K562 (cell line): ENCODE data around the gene LAMA2. TPM values are rescaled to one million over a fixed set of nuclear protein-coding genes. Genes with fewer than 3 reads are reported as not detected.

Experiments used
- ATAC-seq: fragments of 200-7000 bp; cut with Tn5 transposase; 3 replicates; pipeline ENCODE4 v1.9.1; 2020; ENCODE audit warnings: moderate library complexity
- BruUV-seq: library from RNA; stranded (reverse); fragments of 400-500 nt; replicated peaks from 2 replicates; lab custom pipeline; 2021; lab: Mats Ljungman, UMichigan
- CTCF ChIA-PET: fragments of 300-600 bp; formaldehyde crosslinking; extraction: SDS; loops from one replicate; lab custom pipeline; 2021; ENCODE audit warnings: low intra/inter-chr PET ratio; lab: Yijun Ruan, JAX
- POLR2A ChIA-PET: fragments of 300-600, 350-650 bp; sonication (Branson Sonifier 250); formaldehyde crosslinking; extraction: SDS; loops from one replicate; lab custom pipeline; 2021; ENCODE audit warnings: antibody characterized with exemption, inconsistent platforms; lab: Yijun Ruan, JAX
- DNase-seq, 4 experiments: peaks; one replicate each; pipeline versions ENCODE4 v3.0.0 to v3.0.0-alpha.2; 2011 to 2018; ENCODE audit warnings: low spot score in 3 of 4, mixed read lengths in 3 of 4; ENCODE audit errors: extremely low read depth in 1 of 4
- FAIRE-seq: peaks from 2 replicates; lab custom pipeline; 2011; peaks lifted over from hg19 to GRCh38; lab: Jason Lieb, UNC
- H2AFZ ChIP-seq: 2 replicates; pipeline ENCODE4 v1.6.0; 2011; ENCODE audit warnings: low read depth, low read length, control low read depth, inconsistent platforms
- H3K27ac ChIP-seq: fragments of 200-600 bp; 3 replicates; pipeline ENCODE4 v1.8.0; 2011; ENCODE audit warnings: low read depth, mild to moderate bottlenecking, control low read depth, inconsistent platforms, low read length, moderate library complexity, mixed read lengths; ENCODE audit errors: extremely low read depth
- H3K27me3 ChIP-seq, 2 experiments: fragments of 300-600 bp in 1 of 2; 2 replicates in 1 of 2; 3 replicates in 1 of 2; pipeline versions ENCODE4 v1.6.0 to v1.8.0; 2011; ENCODE audit warnings: inconsistent platforms in 2 of 2, low read length in 2 of 2, mild to moderate bottlenecking in 1 of 2, mixed read lengths in 1 of 2, moderate library complexity in 1 of 2; ENCODE audit not compliant: control insufficient read depth in 2 of 2, insufficient read depth in 2 of 2
- H3K36me3 ChIP-seq: fragments of 300-600 bp; 3 replicates; pipeline ENCODE4 v1.8.0; 2011; ENCODE audit warnings: mild to moderate bottlenecking, low read length, inconsistent platforms; ENCODE audit not compliant: control insufficient read depth, insufficient read depth
- H3K4me1 ChIP-seq, 2 experiments: fragments of 200-600 bp in 1 of 2; replicated peaks in 1 of 2; 2 replicates in 1 of 2; 3 replicates in 1 of 2; pipeline versions ENCODE4 v1.5.1 to v1.8.0; 2011; ENCODE audit warnings: inconsistent platforms in 2 of 2, low read length in 2 of 2, mild to moderate bottlenecking in 1 of 2, mixed read lengths in 1 of 2, moderate library complexity in 1 of 2; ENCODE audit not compliant: control insufficient read depth in 2 of 2, insufficient read depth in 2 of 2
- H3K4me2 ChIP-seq: 2 replicates; pipeline ENCODE4 v1.6.1; 2011; ENCODE audit warnings: low read length, control low read depth, inconsistent platforms, mixed read lengths; ENCODE audit not compliant: insufficient read depth
- H3K4me3 ChIP-seq: fragments of 200-600 bp; sonication (generic), shearing (Covaris generic); 2 replicates; pipeline ENCODE4 v1.5.1; 2016; ENCODE audit warnings: control low read depth, inconsistent platforms
- H3K79me2 ChIP-seq: fragments of 200-600 bp; 3 replicates; pipeline ENCODE4 v1.8.0; 2011; ENCODE audit warnings: low read length, inconsistent platforms; ENCODE audit not compliant: control insufficient read depth, insufficient read depth
- H3K9ac ChIP-seq, 2 experiments: 2 replicates each; pipeline versions ENCODE4 v1.6.0 to v1.6.1; 2011; ENCODE audit warnings: low read depth in 2 of 2, low read length in 2 of 2, control low read depth in 1 of 2, inconsistent platforms in 1 of 2, mild to moderate bottlenecking in 1 of 2, mixed read lengths in 1 of 2; ENCODE audit not compliant: insufficient read depth in 1 of 2
- H3K9me1 ChIP-seq: one replicate; pipeline ENCODE4 v1.6.0; 2011; ENCODE audit warnings: inconsistent platforms, mild to moderate bottlenecking, low read length, moderate library complexity; ENCODE audit not compliant: control insufficient read depth, insufficient read depth
- H3K9me3 ChIP-seq: replicated peaks from 2 replicates; pipeline ENCODE4 v1.5.1; 2011; ENCODE audit warnings: low read depth, low read length, inconsistent platforms; ENCODE audit not compliant: control insufficient read depth, insufficient read depth
- H4K20me1 ChIP-seq: replicated peaks from 2 replicates; pipeline ENCODE4 v1.6.1; 2011; ENCODE audit warnings: low read length, inconsistent platforms, mixed read lengths; ENCODE audit not compliant: control insufficient read depth, insufficient read depth
- E2F8 ChIP-seq: fragments of 450-650 bp; IDR thresholded peaks from 2 replicates; pipeline ENCODE4 v1.7.1; 2018; ENCODE audit warnings: mild to moderate bottlenecking, low read depth; ENCODE audit not compliant: partially characterized antibody
- HDAC8 ChIP-seq: fragments of 450-650 bp; IDR thresholded peaks from 2 replicates; pipeline ENCODE4 v1.6.1; 2016; ENCODE audit warnings: mild to moderate bottlenecking, missing genetic modification characterization, moderate library complexity, missing compliant biosample characterization
- MECOM ChIP-seq: fragments of 250-450 bp; sonication (Bioruptor Pico); IDR thresholded peaks from 2 replicates; pipeline ENCODE4 v1.8.0; 2022; ENCODE audit warnings: inconsistent platforms
- MEF2D ChIP-seq: conservative IDR thresholded peaks from 2 replicates; pipeline ENCODE4 v1.6.1; 2016; ENCODE audit warnings: low read depth, missing genetic modification characterization, missing compliant biosample characterization
- RREB1 ChIP-seq: fragments of 250-450 bp; sonication (Bioruptor Pico); IDR thresholded peaks from 2 replicates; pipeline ENCODE4 v1.4.0; 2020
- SP2 ChIP-seq: IDR thresholded peaks from 2 replicates; pipeline ENCODE4 v1.6.1; 2011; ENCODE audit warnings: mild to moderate bottlenecking, low read depth, low read length, moderate library complexity; ENCODE audit not compliant: poor library complexity, severe bottlenecking; ENCODE audit errors: extremely low read depth
- TGIF2 ChIP-seq: sonication (generic); formaldehyde crosslinking; IDR thresholded peaks from 2 replicates; pipeline ENCODE4 v1.8.1; 2022; ENCODE audit warnings: mild to moderate bottlenecking, missing genetic modification reagents, moderate library complexity
- ZNF23 ChIP-seq: fragments of 250-450 bp; sonication (Bioruptor Pico); IDR thresholded peaks from 2 replicates; pipeline ENCODE4 v1.4.0; 2020; ENCODE audit warnings: mild to moderate bottlenecking
- ZNF512 ChIP-seq: IDR thresholded peaks from 2 replicates; pipeline ENCODE4 v1.6.1; 2016; ENCODE audit warnings: missing genetic modification characterization, missing compliant biosample characterization
- WGBS: fragments of 100-300 bp; shearing (Covaris generic); methylation state at CpG from one replicate; pipeline ENCODE4 v1.1.6; 2016; ENCODE audit warnings: low coverage, mixed read lengths; ENCODE audit not compliant: insufficient coverage; ENCODE audit errors: missing lambda C conversion rate; 5-methylcytosine and 5-hydroxymethylcytosine counted together
- in situ Hi-C: fragments of 300-500 bp; cut with MboI; formaldehyde crosslinking; loops from 4 replicates; pipeline ENCODE4 v1.15.0; 2018; ENCODE audit warnings: inconsistent platforms, mixed read lengths
- intact Hi-C: fragments of 100-400 bp; cut with micrococcal nuclease; formaldehyde crosslinking; loops from 2 replicates; pipeline ENCODE4 v1.14.2; 2022
- polyA plus RNA-seq, 8 experiments: library from polyadenylated mRNA; depleted of rRNA in 4 of 8; stranded (reverse) in 5 of 8; unstranded in 3 of 8; fragments of >200 nt; fragmentation: Nextera tagmentation in 2 of 8; fragmentation: Illumina TruSeq in 1 of 8; extraction: Ambion mirVana in 2 of 8; extraction: Trizol in 1 of 8; gene quantifications; 2 replicates each; pipeline versions ENCODE4 v1.2.1 to v1.2.3, GENCODE V29; 2011 to 2014; ENCODE audit warnings: inconsistent platforms in 1 of 8, missing spikeins in 1 of 8
- total RNA-seq, 7 experiments: library from RNA; depleted of rRNA in 6 of 7; stranded (reverse); fragments of >200 nt in 6 of 7; fragmentation: Illumina TruSeq in 2 of 7; extraction: Trizol in 2 of 7; gene quantifications; 2 replicates each; pipeline versions ENCODE4 v1.2.1 to v1.2.3, GENCODE V29; 2011 to 2021; ENCODE audit warnings: low replicate concordance in 1 of 7

Gene LAMA2
- total and polyA plus RNA-seq, 9 of the 15 experiments (the other 6 are each of a cell fraction or from before 2014, with no cell fraction given), result 0.04 to 1.5 (median 0.36) TPM

- TF ChIP-seq ZNF512 (tag) (no peak), SP2 (no peak), MEF2D (tag) (no peak), HDAC8 (tag) (no peak)
Measured at GRCh38 chr6:129163551-129163950, 280.6 kb downstream of the LAMA2 start (continued).

GRCh38 chr6:129164032-129164431, 281.1 kb downstream of the LAMA2 start:
- no peak for ATAC-seq
- H3K4me2 ChIP-seq, result no peak overlapping the region
- H3K27ac ChIP-seq, result no peak overlapping the region
- no peak overlapping the region for H3K4me3 ChIP-seq
- in situ Hi-C loops, result no loop called here
- no peak for DNase-seq
- no TSS peak for BruUV-seq
- H3K9ac ChIP-seq, result no peak overlapping the region
- H3K9me3 ChIP-seq, result no peaks in the 10 kb centered on the region
- CTCF ChIA-PET, result no interaction called here
- no peak for FAIRE-seq
- H4K20me1 ChIP-seq, result no peaks in the 10 kb centered on the region
- no peak overlapping the region for H2AFZ ChIP-seq
- no peaks in the 10 kb centered on the region for H3K36me3 ChIP-seq
- intact Hi-C loops, result no loop called here
- POLR2A ChIA-PET, result interaction anchor here (1.1 kb wide), 1 partner anchor 13 kb away, joined by 3 read pairs; no protein-coding TSS in a partner anchor
- H3K79me2 ChIP-seq, result no peaks in the 10 kb centered on the region
- H3K4me1 ChIP-seq, result no peaks in the 10 kb centered on the region
- no peaks in the 10 kb centered on the region for H3K27me3 ChIP-seq
- WGBS, result 6% methylated on average over 3 of the region's 3 CpGs
- no peaks in the 10 kb centered on the region for H3K9me1 ChIP-seq
- TF ChIP-seq ZNF23 (CRISPR knock-in tag) (no peak), MECOM (CRISPR knock-in tag) (no peak), E2F8 (no peak), TGIF2 (CRISPR knock-in tag) (no peak), RREB1 (CRISPR knock-in tag) (no peak)
